Astrocyte of the cerebellum (primary cell): ENCODE data around the gene CXXC5.

Source experiments
- DNase-seq: peaks from one replicate; pipeline ENCODE4 v3.0.0-alpha.2; 2011; ENCODE audit warnings: low read depth
- H3K4me3 ChIP-seq: 2 replicates; pipeline ENCODE4 v1.5.1; 2011; ENCODE audit warnings: mild to moderate bottlenecking, low read depth, low read length, moderate library complexity
- CTCF ChIP-seq: IDR thresholded peaks from 2 replicates; pipeline ENCODE4 v1.5.1; 2012; ENCODE audit warnings: low read length, low read depth, moderate library complexity, mild to moderate bottlenecking; ENCODE audit errors: missing control alignments
- in situ Hi-C: cut with HindIII; loops from 2 replicates; pipeline ENCODE4 v1.10.0; 2017; ENCODE audit warnings: low sequenced_read_pairs

CXXC5 gene

GRCh38 chr5:139668924-139669661 lies 20.9 kb downstream of the CXXC5 start:
- H3K4me3 ChIP-seq = peak overlapping the region; percentile 4
- no peak for DNase-seq
- in situ Hi-C loops = no loop called here
- TF ChIP-seq CTCF = no peak

GRCh38 chr5:139669662-139670368 lies 21.7 kb downstream of the CXXC5 start:
- no peak for DNase-seq
- TF ChIP-seq CTCF = no peak
- peak overlapping the region; percentile 14 for H3K4me3 ChIP-seq
- in situ Hi-C loops = no loop called here

- in situ Hi-C loops = no loop called here
- peak; percentile 56 for TF ChIP-seq CTCF
- DNase-seq = no peak
- peak overlapping the region; percentile 14 for H3K4me3 ChIP-seq
Observed at GRCh38 chr5:139670369-139671095, 22.4 kb downstream of the CXXC5 start.

- H3K4me3 ChIP-seq = no peak overlapping the region
- no peak for TF ChIP-seq CTCF
- no peak for DNase-seq
- in situ Hi-C loops = no loop called here
Observed at GRCh38 chr5:139671096-139671841, 23.1 kb downstream of the CXXC5 start.

- DNase-seq = no peak
- no peak overlapping the region for H3K4me3 ChIP-seq
- in situ Hi-C loops = no loop called here
- no peak for TF ChIP-seq CTCF
Observed at GRCh38 chr5:139675213-139675612, 27.1 kb downstream of the CXXC5 start.

GRCh38 chr5:139675825-139676224 lies 27.7 kb downstream of the CXXC5 start:
- TF ChIP-seq CTCF = no peak
- H3K4me3 ChIP-seq = no peak overlapping the region
- no peak for DNase-seq
- in situ Hi-C loops = no loop called here
